D341Med (cell line): ENCODE measurements around the gene GALNT10.

ENCODE experiments used
- DNase-seq: peaks from one replicate; pipeline ENCODE4 v3.0.0; 2012; ENCODE audit warnings: low spot score

Gene GALNT10

GRCh38 chr5:154406826-154407225 is 216.3 kb downstream of the GALNT10 start:
- no peak for DNase-seq

GRCh38 chr5:154408811-154409210 is 218.3 kb downstream of the GALNT10 start:
- DNase-seq = no peak

- no peak for DNase-seq
These were observed 218.8 kb downstream of the GALNT10 start for GRCh38 chr5:154409230-154409840.

GRCh38 chr5:154410008-154410407 is 219.5 kb downstream of the GALNT10 start:
- DNase-seq = no peak

- DNase-seq = no peak
These were observed 220.3 kb downstream of the GALNT10 start for GRCh38 chr5:154410786-154411185.

- no peak for DNase-seq
These were observed 220.8 kb downstream of the GALNT10 start for GRCh38 chr5:154411338-154411737.

GRCh38 chr5:154412316-154412715 is 221.8 kb downstream of the GALNT10 start:
- DNase-seq = no peak

- DNase-seq = no peak
These were observed 222.4 kb downstream of the GALNT10 start for GRCh38 chr5:154412925-154413324.

- DNase-seq = no peak
These were observed 224.6 kb downstream of the GALNT10 start for GRCh38 chr5:154415114-154415513.

GRCh38 chr5:154418344-154418820 is 227.8 kb downstream of the GALNT10 start:
- DNase-seq = no peak

- no peak for DNase-seq
These were observed 228.7 kb downstream of the GALNT10 start for GRCh38 chr5:154419236-154419635.

GRCh38 chr5:154421868-154422267 is 231.3 kb downstream of the GALNT10 start:
- DNase-seq = peak; percentile 55

GRCh38 chr5:154422298-154422697 is 231.8 kb downstream of the GALNT10 start:
- DNase-seq = no peak

- DNase-seq = no peak
These were observed 237.7 kb downstream of the GALNT10 start for GRCh38 chr5:154428208-154428607.

- DNase-seq = no peak
These were observed 238.8 kb downstream of the GALNT10 start for GRCh38 chr5:154429341-154429740.

GRCh38 chr5:154430466-154430865 is 239.9 kb downstream of the GALNT10 start:
- no peak for DNase-seq

GRCh38 chr5:154430961-154431630 is 240.6 kb downstream of the GALNT10 start:
- DNase-seq = no peak

- no peak for DNase-seq
These were observed 244.7 kb downstream of the GALNT10 start for GRCh38 chr5:154435226-154435625.

GRCh38 chr5:154437281-154437965 is 246.9 kb downstream of the GALNT10 start:
- DNase-seq = no peak

- no peak for DNase-seq
These were observed 250.0 kb downstream of the GALNT10 start for GRCh38 chr5:154440540-154440939.

- no peak for DNase-seq
These were observed 252.3 kb downstream of the GALNT10 start for GRCh38 chr5:154442801-154443200.

- peak; percentile 53 for DNase-seq
These were observed 254.3 kb downstream of the GALNT10 start for GRCh38 chr5:154444556-154445421.
